Sigmoid colon (tissue), 4 donors: ENCODE measurements around the gene SCT.

ENCODE experiments used
- CTCF ChIP-seq, 4 experiments: fragments of 450-650 bp in 3 of 4; fragments of 200-600 bp in 1 of 4; IDR thresholded peaks; one replicate each; pipeline ENCODE4 v1.5.1; 2016 to 2019; ENCODE audit warnings: antibody characterized with exemption in 4 of 4, mild to moderate bottlenecking in 3 of 4, moderate library complexity in 2 of 4
- EP300 ChIP-seq, 4 donors: sonication (generic); formaldehyde crosslinking; IDR thresholded peaks; one replicate each; pipeline ENCODE4 v1.6.1; 2017; ENCODE audit warnings: antibody characterized with exemption in 4 of 4
- POLR2A ChIP-seq, 2 donors: fragments of 450-650 bp; IDR thresholded peaks; one replicate each; pipeline ENCODE4 v1.6.1; 2016; ENCODE audit warnings: antibody characterized with exemption in 2 of 2, mild to moderate bottlenecking in 2 of 2, moderate library complexity in 2 of 2
- POLR2AphosphoS5 ChIP-seq, 4 donors: sonication (generic); formaldehyde crosslinking; IDR thresholded peaks; one replicate each; pipeline ENCODE4 v1.6.1; 2017; ENCODE audit warnings: antibody characterized with exemption in 4 of 4

GRCh38 chr11:627308-627576 is 261 bp upstream of the SCT start:
- TF ChIP-seq POLR2A (IDR thresholded peaks at IDR 0.05) (no peak), CTCF (IDR thresholded peaks at IDR 0.05) (no peak), EP300 (IDR thresholded peaks at IDR 0.05) (no peak), POLR2AphosphoS5 (IDR thresholded peaks at IDR 0.05) (no peak)
